Esophagus muscularis mucosa (tissue), 4 donors: Measurements from ENCODE around the gene MNAT1.

ENCODE experiments used
- EP300 ChIP-seq: sonication (generic); formaldehyde crosslinking; IDR thresholded peaks from one replicate; pipeline ENCODE4 v1.6.1; 2017; ENCODE audit warnings: antibody characterized with exemption
- POLR2AphosphoS5 ChIP-seq, 2 donors: sonication (generic); formaldehyde crosslinking; IDR thresholded peaks; one replicate each; pipeline ENCODE4 v1.6.1; 2017; ENCODE audit warnings: antibody characterized with exemption in 2 of 2
- TF ChIP-seq, protein P1 (sequence below), 3 experiments: fragments of 200-600 bp in 2 of 3; fragments of 450-650 bp in 1 of 3; sonication (generic) in 2 of 3; IDR thresholded peaks; one replicate each; pipeline ENCODE4 v1.5.1; 2017 to 2019; ENCODE audit warnings: antibody characterized with exemption in 3 of 3, mild to moderate bottlenecking in 2 of 3, moderate library complexity in 1 of 3

DNA sequence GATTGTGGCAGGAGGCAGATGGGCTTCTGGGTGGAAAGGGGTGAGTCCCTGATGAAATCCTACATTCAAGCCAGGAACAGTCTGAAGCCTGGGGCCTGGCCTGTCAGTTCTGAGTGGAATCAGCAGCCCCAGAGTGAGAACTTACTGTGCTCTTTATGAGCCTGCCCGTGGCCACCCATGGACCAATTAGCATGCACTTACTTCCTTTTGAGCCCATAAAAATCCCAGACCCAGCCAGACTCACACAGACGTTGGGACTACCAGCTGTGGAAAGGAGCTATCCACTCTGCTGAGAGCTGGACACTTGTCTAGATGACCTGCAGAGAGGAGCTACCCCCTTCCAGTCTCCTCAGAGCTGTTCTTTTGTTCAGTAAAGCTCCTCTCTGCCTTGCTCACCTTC lies 104.5 kb downstream of the MNAT1 start:
- TF ChIP-seq POLR2AphosphoS5 (IDR thresholded peaks at IDR 0.05) (no peak), EP300 (no peak)
- TF ChIP-seq, protein P1, sequence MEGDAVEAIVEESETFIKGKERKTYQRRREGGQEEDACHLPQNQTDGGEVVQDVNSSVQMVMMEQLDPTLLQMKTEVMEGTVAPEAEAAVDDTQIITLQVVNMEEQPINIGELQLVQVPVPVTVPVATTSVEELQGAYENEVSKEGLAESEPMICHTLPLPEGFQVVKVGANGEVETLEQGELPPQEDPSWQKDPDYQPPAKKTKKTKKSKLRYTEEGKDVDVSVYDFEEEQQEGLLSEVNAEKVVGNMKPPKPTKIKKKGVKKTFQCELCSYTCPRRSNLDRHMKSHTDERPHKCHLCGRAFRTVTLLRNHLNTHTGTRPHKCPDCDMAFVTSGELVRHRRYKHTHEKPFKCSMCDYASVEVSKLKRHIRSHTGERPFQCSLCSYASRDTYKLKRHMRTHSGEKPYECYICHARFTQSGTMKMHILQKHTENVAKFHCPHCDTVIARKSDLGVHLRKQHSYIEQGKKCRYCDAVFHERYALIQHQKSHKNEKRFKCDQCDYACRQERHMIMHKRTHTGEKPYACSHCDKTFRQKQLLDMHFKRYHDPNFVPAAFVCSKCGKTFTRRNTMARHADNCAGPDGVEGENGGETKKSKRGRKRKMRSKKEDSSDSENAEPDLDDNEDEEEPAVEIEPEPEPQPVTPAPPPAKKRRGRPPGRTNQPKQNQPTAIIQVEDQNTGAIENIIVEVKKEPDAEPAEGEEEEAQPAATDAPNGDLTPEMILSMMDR (IDR thresholded peaks at IDR 0.05): no peak
